Measurements from ENCODE around the gene MTREX. TPM values are rescaled to one million over a fixed set of nuclear protein-coding genes. Genes with fewer than 3 reads are reported as not detected.

MTREX gene
- total RNA-seq, 2 experiments from 2014 or later, result 50.9 to 54.5 TPM

- Histone ChIP-seq H3K4me1 (ENCODE audit: insufficient read depth, low read length) (no peaks in the 10 kb centered on the region), H3K27me3 (ENCODE audit: control insufficient read depth in 1 of 2, insufficient read depth in 2 of 2, low read length in 2 of 2) (no peaks in the 10 kb centered on the region), H3K9me3 (ENCODE audit: control insufficient read depth in 1 of 2, insufficient read depth in 1 of 2, low read length in 2 of 2) (no peaks in the 10 kb centered on the region), H3K4me3 (ENCODE audit: low read length) (no peak overlapping the region), H3K27ac (ENCODE audit: low read depth in 1 of 2, low read length in 2 of 2) (no peak overlapping the region), H3K36me3 (ENCODE audit: insufficient read depth, low read length) (peaks cover 6% of the 10 kb centered on the region)
- DNase-seq (no peak), ATAC-seq (ENCODE audit: poor library complexity) (no peak)
- Mint-ChIP-seq H3K4me1 (ENCODE audit: low read depth) (no peaks in the 10 kb centered on the region), H3K9me3 (no peaks in the 10 kb centered on the region), H3K4me3 (no peak overlapping the region), H3K36me3 (ENCODE audit: low read depth) (peaks cover 17% of the 10 kb centered on the region), H3K27ac (no peak overlapping the region), H3K27me3 (no peaks in the 10 kb centered on the region)
- ChIA-PET POLR2A (no interaction called here), CTCF (no interaction called here)
- intact Hi-C loops (cut with DNase I, micrococcal nuclease), result no loop called here
- TF ChIP-seq, protein P1, sequence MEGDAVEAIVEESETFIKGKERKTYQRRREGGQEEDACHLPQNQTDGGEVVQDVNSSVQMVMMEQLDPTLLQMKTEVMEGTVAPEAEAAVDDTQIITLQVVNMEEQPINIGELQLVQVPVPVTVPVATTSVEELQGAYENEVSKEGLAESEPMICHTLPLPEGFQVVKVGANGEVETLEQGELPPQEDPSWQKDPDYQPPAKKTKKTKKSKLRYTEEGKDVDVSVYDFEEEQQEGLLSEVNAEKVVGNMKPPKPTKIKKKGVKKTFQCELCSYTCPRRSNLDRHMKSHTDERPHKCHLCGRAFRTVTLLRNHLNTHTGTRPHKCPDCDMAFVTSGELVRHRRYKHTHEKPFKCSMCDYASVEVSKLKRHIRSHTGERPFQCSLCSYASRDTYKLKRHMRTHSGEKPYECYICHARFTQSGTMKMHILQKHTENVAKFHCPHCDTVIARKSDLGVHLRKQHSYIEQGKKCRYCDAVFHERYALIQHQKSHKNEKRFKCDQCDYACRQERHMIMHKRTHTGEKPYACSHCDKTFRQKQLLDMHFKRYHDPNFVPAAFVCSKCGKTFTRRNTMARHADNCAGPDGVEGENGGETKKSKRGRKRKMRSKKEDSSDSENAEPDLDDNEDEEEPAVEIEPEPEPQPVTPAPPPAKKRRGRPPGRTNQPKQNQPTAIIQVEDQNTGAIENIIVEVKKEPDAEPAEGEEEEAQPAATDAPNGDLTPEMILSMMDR (IDR thresholded peaks at IDR 0.05), result no peak
Observed at GRCh38 chr5:55469839-55470238, 162.1 kb downstream of the MTREX start.

GRCh38 chr5:55470282-55470681 is 162.5 kb downstream of the MTREX start:
- Mint-ChIP-seq H3K4me3 (no peak overlapping the region), H3K36me3 (ENCODE audit: low read depth) (peaks cover 17% of the 10 kb centered on the region), H3K27me3 (no peaks in the 10 kb centered on the region), H3K27ac (no peak overlapping the region), H3K4me1 (ENCODE audit: low read depth) (no peaks in the 10 kb centered on the region), H3K9me3 (no peaks in the 10 kb centered on the region)
- TF ChIP-seq, protein P1 (IDR thresholded peaks at IDR 0.05), result no peak
- no peaks in the 10 kb centered on the region for H3K9me3 ChIP-seq (ENCODE audit: control insufficient read depth in 1 of 2, insufficient read depth in 1 of 2, low read length in 2 of 2)
- intact Hi-C loops (cut with DNase I, micrococcal nuclease), result no loop called here
- H3K4me3 ChIP-seq (ENCODE audit: low read length), result no peak overlapping the region
- no peaks in the 10 kb centered on the region for H3K4me1 ChIP-seq (ENCODE audit: insufficient read depth, low read length)
- peaks cover 6% of the 10 kb centered on the region for H3K36me3 ChIP-seq (ENCODE audit: insufficient read depth, low read length)
- no peak for DNase-seq
- CTCF ChIA-PET, result no interaction called here
- no peaks in the 10 kb centered on the region for H3K27me3 ChIP-seq (ENCODE audit: control insufficient read depth in 1 of 2, insufficient read depth in 2 of 2, low read length in 2 of 2)
- H3K27ac ChIP-seq (ENCODE audit: low read depth in 1 of 2, low read length in 2 of 2), result no peak overlapping the region
- no peak for ATAC-seq (ENCODE audit: poor library complexity)
- POLR2A ChIA-PET, result no interaction called here

DNA sequence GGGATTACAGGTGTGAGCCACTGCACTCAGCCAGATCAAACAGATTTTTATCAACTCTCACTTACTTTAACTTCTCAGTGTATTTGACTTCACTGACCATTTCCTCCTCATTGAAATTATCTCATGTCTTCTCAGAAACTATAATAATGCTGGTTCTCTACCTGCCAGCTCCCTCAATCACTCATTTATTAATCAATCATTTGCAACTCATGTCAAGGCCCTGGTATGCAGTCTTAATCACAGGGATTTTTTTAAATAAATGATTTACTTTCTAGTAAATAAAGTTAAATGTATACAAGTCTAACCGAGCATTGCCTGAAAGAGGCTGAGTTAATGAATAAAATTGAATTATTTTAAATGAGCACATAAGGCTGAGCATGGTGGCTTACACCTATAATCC is 163.7 kb downstream of the MTREX start:
- CTCF ChIA-PET, result no interaction called here
- H3K9me3 ChIP-seq (ENCODE audit: control insufficient read depth in 1 of 2, insufficient read depth in 1 of 2, low read length in 2 of 2), result no peaks in the 10 kb centered on the region
- Mint-ChIP-seq H3K4me3 (no peak overlapping the region), H3K27me3 (no peaks in the 10 kb centered on the region), H3K36me3 (ENCODE audit: low read depth) (peaks cover 11% of the 10 kb centered on the region), H3K9me3 (no peaks in the 10 kb centered on the region), H3K27ac (no peak overlapping the region), H3K4me1 (ENCODE audit: low read depth) (no peaks in the 10 kb centered on the region)
- POLR2A ChIA-PET, result interaction anchor here (0.7 kb wide), 1 partner anchor 16 kb away, joined by 4 read pairs; no protein-coding TSS in a partner anchor
- H3K36me3 ChIP-seq (ENCODE audit: insufficient read depth, low read length), result no peaks in the 10 kb centered on the region
- no peak for ATAC-seq (ENCODE audit: poor library complexity)
- intact Hi-C loops (cut with DNase I, micrococcal nuclease), result no loop called here
- TF ChIP-seq, protein P1 (IDR thresholded peaks at IDR 0.05), result no peak
- H3K4me3 ChIP-seq (ENCODE audit: low read length), result no peak overlapping the region
- DNase-seq, result no peak
- no peak overlapping the region for H3K27ac ChIP-seq (ENCODE audit: low read depth in 1 of 2, low read length in 2 of 2)
- no peaks in the 10 kb centered on the region for H3K27me3 ChIP-seq (ENCODE audit: control insufficient read depth in 1 of 2, insufficient read depth in 2 of 2, low read length in 2 of 2)
- H3K4me1 ChIP-seq (ENCODE audit: insufficient read depth, low read length), result no peaks in the 10 kb centered on the region
